HEK293 (cell line): ENCODE results near the gene TSPAN14.

Source experiments
- CTCF ChIA-PET: fragments of 350-600 bp; formaldehyde crosslinking; extraction: SDS; loops from one replicate; lab custom pipeline; 2021; ENCODE audit warnings: antibody characterized with exemption; lab: Yijun Ruan, JAX
- POLR2A ChIA-PET: fragments of 300-600 bp; formaldehyde crosslinking; extraction: SDS; loops from one replicate; lab custom pipeline; 2020; ENCODE audit warnings: antibody characterized with exemption, inconsistent platforms; lab: Yijun Ruan, JAX
- H3K27ac ChIP-seq: fragments of 200-500 bp; sonication (Bioruptor generic); 2 replicates; pipeline ENCODE4 v1.5.1; 2014; ENCODE audit warnings: low read depth, low read length, control low read depth, inconsistent platforms; ENCODE audit errors: extremely low read depth
- H3K36me3 ChIP-seq, 2 experiments: fragments of 200-500 bp in 1 of 2; sonication (Bioruptor generic) in 1 of 2; 1 replicate in 1 of 2; 2 replicates in 1 of 2; pipeline ENCODE4 v1.5.1; 2014 to 2017; ENCODE audit warnings: inconsistent platforms in 2 of 2, low read length in 2 of 2; ENCODE audit not compliant: control insufficient read depth in 2 of 2, insufficient read depth in 1 of 2
- H3K4me1 ChIP-seq: fragments of 200-500 bp; sonication (Bioruptor generic); 2 replicates; pipeline ENCODE4 v1.5.1; 2014; ENCODE audit warnings: mild to moderate bottlenecking, low read length, inconsistent platforms; ENCODE audit not compliant: control insufficient read depth, insufficient read depth
- H3K4me3 ChIP-seq: 2 replicates; pipeline ENCODE4 v1.5.1; 2011; ENCODE audit warnings: low read depth, mild to moderate bottlenecking, control low read depth, low read length, moderate library complexity
- H3K9me3 ChIP-seq: fragments of 200-500 bp; sonication (Bioruptor generic); 2 replicates; pipeline ENCODE4 v1.5.1; 2014; ENCODE audit warnings: low read depth, low read length, inconsistent platforms; ENCODE audit not compliant: control insufficient read depth, insufficient read depth
- BCL11A ChIP-seq: fragments of 450-650 bp; formaldehyde crosslinking; IDR thresholded peaks from 2 replicates; pipeline ENCODE4 v1.5.1; 2016; ENCODE audit warnings: low read depth, missing biosample characterization, missing genetic modification characterization
- FEZF1 ChIP-seq: fragments of 450-650 bp; formaldehyde crosslinking; IDR thresholded peaks from 2 replicates; pipeline ENCODE4 v1.5.1; 2016; ENCODE audit warnings: missing biosample characterization, missing genetic modification characterization
- MEIS1 ChIP-seq: sonication (generic); formaldehyde crosslinking; IDR thresholded peaks from 2 replicates; pipeline ENCODE4 v1.8.1; 2022; ENCODE audit warnings: missing genetic modification reagents, mild to moderate bottlenecking, borderline replicate concordance
- SALL2 ChIP-seq: fragments of 450-650 bp; formaldehyde crosslinking; IDR thresholded peaks from 2 replicates; pipeline ENCODE4 v1.5.0; 2017; ENCODE audit warnings: missing biosample characterization, mild to moderate bottlenecking, missing genetic modification characterization, borderline replicate concordance
- SP7 ChIP-seq: fragments of 450-650 bp; formaldehyde crosslinking; IDR thresholded peaks from 2 replicates; pipeline ENCODE4 v1.5.1; 2016; ENCODE audit warnings: missing biosample characterization, missing genetic modification characterization
- ZBTB48 ChIP-seq: fragments of 450-650 bp; formaldehyde crosslinking; IDR thresholded peaks from 2 replicates; pipeline ENCODE4 v1.5.1; 2016; ENCODE audit warnings: missing biosample characterization, missing genetic modification characterization
- ZFP3 ChIP-seq: fragments of 450-650 bp; formaldehyde crosslinking; IDR thresholded peaks from 2 replicates; pipeline ENCODE4 v1.5.1; 2016; ENCODE audit warnings: low read depth, missing biosample characterization, missing genetic modification characterization
- ZNF169 ChIP-seq: fragments of 450-650 bp; formaldehyde crosslinking; IDR thresholded peaks from 2 replicates; pipeline ENCODE4 v1.5.1; 2016; ENCODE audit warnings: missing biosample characterization, missing genetic modification characterization
- ZNF174 ChIP-seq: fragments of 450-650 bp; formaldehyde crosslinking; IDR thresholded peaks from 2 replicates; pipeline ENCODE4 v1.5.0; 2017; ENCODE audit warnings: missing biosample characterization, mild to moderate bottlenecking, missing genetic modification characterization
- ZNF394 ChIP-seq: fragments of 450-650 bp; formaldehyde crosslinking; IDR thresholded peaks from 2 replicates; pipeline ENCODE4 v1.5.1; 2016; ENCODE audit warnings: missing biosample characterization, missing genetic modification characterization, mild to moderate bottlenecking, moderate library complexity, borderline replicate concordance
- ZNF416 ChIP-seq: fragments of 450-650 bp; formaldehyde crosslinking; IDR thresholded peaks from 2 replicates; pipeline ENCODE4 v1.5.1; 2016; ENCODE audit warnings: missing biosample characterization, missing genetic modification characterization
- ZNF423 ChIP-seq: fragments of 450-650 bp; formaldehyde crosslinking; IDR thresholded peaks from 2 replicates; pipeline ENCODE4 v1.5.1; 2016; ENCODE audit warnings: missing biosample characterization, missing genetic modification characterization
- ZNF426 ChIP-seq: fragments of 450-650 bp; formaldehyde crosslinking; IDR thresholded peaks from 2 replicates; pipeline ENCODE4 v1.5.1; 2017; ENCODE audit warnings: missing biosample characterization, missing genetic modification characterization, mild to moderate bottlenecking, inconsistent platforms, moderate library complexity
- ZNF530 ChIP-seq: fragments of 450-650 bp; formaldehyde crosslinking; IDR thresholded peaks from 2 replicates; pipeline ENCODE4 v1.5.1; 2016; ENCODE audit warnings: low read depth, missing biosample characterization, missing genetic modification characterization
- ZNF555 ChIP-seq: fragments of 450-650 bp; formaldehyde crosslinking; conservative IDR thresholded peaks from 2 replicates; pipeline ENCODE4 v1.5.1; 2017; ENCODE audit warnings: missing biosample characterization, mild to moderate bottlenecking, missing genetic modification characterization, inconsistent platforms
- TF ChIP-seq, protein P1 (sequence below): fragments of 450-650 bp; formaldehyde crosslinking; IDR thresholded peaks from 2 replicates; pipeline ENCODE4; 2016; ENCODE audit warnings: missing biosample characterization, missing genetic modification characterization
- TF ChIP-seq, protein P2 (sequence below): IDR thresholded peaks from 2 replicates; pipeline ENCODE4 v1.6.1; 2011; ENCODE audit warnings: mild to moderate bottlenecking, low read depth, low read length, borderline replicate concordance
- TF ChIP-seq, protein P3 (sequence below): fragments of 450-650 bp; formaldehyde crosslinking; IDR thresholded peaks from 2 replicates; pipeline ENCODE4 v1.5.1; 2017; ENCODE audit warnings: missing biosample characterization, missing genetic modification characterization
- TF ChIP-seq, protein P4 (sequence below): fragments of 450-650 bp; formaldehyde crosslinking; IDR thresholded peaks from 2 replicates; pipeline ENCODE4 v1.5.1; 2016; ENCODE audit warnings: missing biosample characterization, missing genetic modification characterization
- TF ChIP-seq, protein P5 (sequence below): fragments of 450-650 bp; formaldehyde crosslinking; IDR thresholded peaks from 2 replicates; pipeline ENCODE4 v1.5.1; 2016; ENCODE audit warnings: missing biosample characterization, missing genetic modification characterization
- TF ChIP-seq, protein P6 (sequence below): fragments of 450-650 bp; formaldehyde crosslinking; IDR thresholded peaks from 2 replicates; pipeline ENCODE4 v1.5.1; 2017; ENCODE audit warnings: missing biosample characterization, missing genetic modification characterization
- TF ChIP-seq, protein P7 (sequence below): fragments of 450-650 bp; formaldehyde crosslinking; IDR thresholded peaks from 2 replicates; pipeline ENCODE4 v1.5.1; 2016; ENCODE audit warnings: missing biosample characterization, missing genetic modification characterization

Gene TSPAN14

DNA sequence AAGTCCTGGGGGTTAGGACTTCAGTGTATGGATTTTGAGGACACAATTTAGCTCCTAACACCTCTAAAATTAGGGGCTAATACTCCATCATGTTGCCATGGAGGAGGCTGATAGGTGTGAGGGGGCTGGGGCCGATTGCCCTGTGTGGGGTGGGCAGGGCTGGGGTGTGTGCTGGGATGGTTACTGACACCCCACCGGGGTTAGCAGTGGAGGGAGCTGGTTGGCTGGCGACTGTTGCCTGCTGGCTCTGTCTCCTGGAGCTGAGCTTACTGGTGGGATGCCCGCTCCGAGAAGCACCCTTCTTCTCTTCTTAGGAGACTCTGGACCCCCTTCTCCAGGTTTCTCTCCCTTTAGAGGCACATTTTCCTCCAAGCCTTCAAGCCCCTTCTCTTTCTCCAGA is 61.4 kb downstream of the TSPAN14 start:
- ChIA-PET CTCF (no interaction called here), POLR2A (interaction anchor here (0.5 kb wide), 1 partner anchor 68 kb away, joined by 6 read pairs; no protein-coding TSS in a partner anchor)
- Histone ChIP-seq H3K36me3 (peaks cover 7 to 72% of the 10 kb centered on the region in 2 experiments; a peak in 2 of 3 replicates), H3K27ac (no peak overlapping the region), H3K9me3 (no peaks in the 10 kb centered on the region), H3K4me1 (no peaks in the 10 kb centered on the region), H3K4me3 (no peak overlapping the region)
- TF ChIP-seq ZFP3 (tag by site-specific recombination) (no peak), ZBTB48 (tag by site-specific recombination) (no peak), SP7 (tag by site-specific recombination) (no peak), ZNF174 (no peak)
- TF ChIP-seq, protein P1, sequence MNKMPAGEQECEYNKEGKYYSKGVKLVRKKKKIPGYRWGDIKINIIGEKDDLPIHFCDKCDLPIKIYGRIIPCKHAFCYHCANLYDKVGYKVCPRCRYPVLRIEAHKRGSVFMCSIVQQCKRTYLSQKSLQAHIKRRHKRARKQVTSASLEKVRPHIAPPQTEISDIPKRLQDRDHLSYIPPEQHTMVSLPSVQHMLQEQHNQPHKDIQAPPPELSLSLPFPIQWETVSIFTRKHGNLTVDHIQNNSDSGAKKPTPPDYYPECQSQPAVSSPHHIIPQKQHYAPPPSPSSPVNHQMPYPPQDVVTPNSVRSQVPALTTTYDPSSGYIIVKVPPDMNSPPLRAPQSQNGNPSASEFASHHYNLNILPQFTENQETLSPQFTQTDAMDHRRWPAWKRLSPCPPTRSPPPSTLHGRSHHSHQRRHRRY: no peak
- TF ChIP-seq, protein P2, sequence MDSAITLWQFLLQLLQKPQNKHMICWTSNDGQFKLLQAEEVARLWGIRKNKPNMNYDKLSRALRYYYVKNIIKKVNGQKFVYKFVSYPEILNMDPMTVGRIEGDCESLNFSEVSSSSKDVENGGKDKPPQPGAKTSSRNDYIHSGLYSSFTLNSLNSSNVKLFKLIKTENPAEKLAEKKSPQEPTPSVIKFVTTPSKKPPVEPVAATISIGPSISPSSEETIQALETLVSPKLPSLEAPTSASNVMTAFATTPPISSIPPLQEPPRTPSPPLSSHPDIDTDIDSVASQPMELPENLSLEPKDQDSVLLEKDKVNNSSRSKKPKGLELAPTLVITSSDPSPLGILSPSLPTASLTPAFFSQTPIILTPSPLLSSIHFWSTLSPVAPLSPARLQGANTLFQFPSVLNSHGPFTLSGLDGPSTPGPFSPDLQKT: no peak

DNA sequence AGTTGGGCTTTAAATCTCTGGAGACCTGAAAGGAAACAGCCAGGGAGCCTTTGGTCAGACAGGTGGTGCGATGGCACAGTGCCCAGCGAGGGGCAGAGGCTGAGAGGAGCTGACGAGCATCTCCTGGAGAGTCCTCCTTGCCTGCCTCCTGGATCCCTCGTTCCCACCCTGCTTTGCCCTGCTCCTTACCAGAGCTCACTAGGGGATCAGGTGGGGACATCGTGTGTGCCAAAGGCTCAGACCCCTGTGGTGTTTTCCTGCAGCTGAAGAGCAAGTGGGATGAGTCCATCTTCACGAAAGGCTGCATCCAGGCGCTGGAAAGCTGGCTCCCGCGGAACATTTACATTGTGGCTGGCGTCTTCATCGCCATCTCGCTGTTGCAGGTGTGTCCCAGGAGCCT is 61.8 kb downstream of the TSPAN14 start:
- ChIA-PET CTCF (no interaction called here), POLR2A (interaction anchor here (0.5 kb wide), 2 partner anchors 45 to 68 kb away, joined by 3 to 6 read pairs; no protein-coding TSS in a partner anchor)
- H3K27ac ChIP-seq: no peak overlapping the region
- TF ChIP-seq, protein P3, sequence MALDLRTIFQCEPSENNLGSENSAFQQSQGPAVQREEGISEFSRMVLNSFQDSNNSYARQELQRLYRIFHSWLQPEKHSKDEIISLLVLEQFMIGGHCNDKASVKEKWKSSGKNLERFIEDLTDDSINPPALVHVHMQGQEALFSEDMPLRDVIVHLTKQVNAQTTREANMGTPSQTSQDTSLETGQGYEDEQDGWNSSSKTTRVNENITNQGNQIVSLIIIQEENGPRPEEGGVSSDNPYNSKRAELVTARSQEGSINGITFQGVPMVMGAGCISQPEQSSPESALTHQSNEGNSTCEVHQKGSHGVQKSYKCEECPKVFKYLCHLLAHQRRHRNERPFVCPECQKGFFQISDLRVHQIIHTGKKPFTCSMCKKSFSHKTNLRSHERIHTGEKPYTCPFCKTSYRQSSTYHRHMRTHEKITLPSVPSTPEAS (tag by site-specific recombination): no peak
- TF ChIP-seq SALL2 (no peak), ZNF423 (tag by site-specific recombination) (no peak), ZNF530 (no peak), ZNF555 (tag by site-specific recombination) (no peak), ZNF394 (tag by site-specific recombination) (no peak), ZNF426 (tag by site-specific recombination) (no peak), ZNF416 (tag by site-specific recombination) (no peak), MEIS1 (no peak), BCL11A (no peak), ZNF169 (tag by site-specific recombination) (no peak), FEZF1 (no peak)
- TF ChIP-seq, protein P4, sequence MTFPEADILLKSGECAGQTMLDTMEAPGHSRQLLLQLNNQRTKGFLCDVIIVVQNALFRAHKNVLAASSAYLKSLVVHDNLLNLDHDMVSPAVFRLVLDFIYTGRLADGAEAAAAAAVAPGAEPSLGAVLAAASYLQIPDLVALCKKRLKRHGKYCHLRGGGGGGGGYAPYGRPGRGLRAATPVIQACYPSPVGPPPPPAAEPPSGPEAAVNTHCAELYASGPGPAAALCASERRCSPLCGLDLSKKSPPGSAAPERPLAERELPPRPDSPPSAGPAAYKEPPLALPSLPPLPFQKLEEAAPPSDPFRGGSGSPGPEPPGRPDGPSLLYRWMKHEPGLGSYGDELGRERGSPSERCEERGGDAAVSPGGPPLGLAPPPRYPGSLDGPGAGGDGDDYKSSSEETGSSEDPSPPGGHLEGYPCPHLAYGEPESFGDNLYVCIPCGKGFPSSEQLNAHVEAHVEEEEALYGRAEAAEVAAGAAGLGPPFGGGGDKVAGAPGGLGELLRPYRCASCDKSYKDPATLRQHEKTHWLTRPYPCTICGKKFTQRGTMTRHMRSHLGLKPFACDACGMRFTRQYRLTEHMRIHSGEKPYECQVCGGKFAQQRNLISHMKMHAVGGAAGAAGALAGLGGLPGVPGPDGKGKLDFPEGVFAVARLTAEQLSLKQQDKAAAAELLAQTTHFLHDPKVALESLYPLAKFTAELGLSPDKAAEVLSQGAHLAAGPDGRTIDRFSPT: no peak
- TF ChIP-seq, protein P5, sequence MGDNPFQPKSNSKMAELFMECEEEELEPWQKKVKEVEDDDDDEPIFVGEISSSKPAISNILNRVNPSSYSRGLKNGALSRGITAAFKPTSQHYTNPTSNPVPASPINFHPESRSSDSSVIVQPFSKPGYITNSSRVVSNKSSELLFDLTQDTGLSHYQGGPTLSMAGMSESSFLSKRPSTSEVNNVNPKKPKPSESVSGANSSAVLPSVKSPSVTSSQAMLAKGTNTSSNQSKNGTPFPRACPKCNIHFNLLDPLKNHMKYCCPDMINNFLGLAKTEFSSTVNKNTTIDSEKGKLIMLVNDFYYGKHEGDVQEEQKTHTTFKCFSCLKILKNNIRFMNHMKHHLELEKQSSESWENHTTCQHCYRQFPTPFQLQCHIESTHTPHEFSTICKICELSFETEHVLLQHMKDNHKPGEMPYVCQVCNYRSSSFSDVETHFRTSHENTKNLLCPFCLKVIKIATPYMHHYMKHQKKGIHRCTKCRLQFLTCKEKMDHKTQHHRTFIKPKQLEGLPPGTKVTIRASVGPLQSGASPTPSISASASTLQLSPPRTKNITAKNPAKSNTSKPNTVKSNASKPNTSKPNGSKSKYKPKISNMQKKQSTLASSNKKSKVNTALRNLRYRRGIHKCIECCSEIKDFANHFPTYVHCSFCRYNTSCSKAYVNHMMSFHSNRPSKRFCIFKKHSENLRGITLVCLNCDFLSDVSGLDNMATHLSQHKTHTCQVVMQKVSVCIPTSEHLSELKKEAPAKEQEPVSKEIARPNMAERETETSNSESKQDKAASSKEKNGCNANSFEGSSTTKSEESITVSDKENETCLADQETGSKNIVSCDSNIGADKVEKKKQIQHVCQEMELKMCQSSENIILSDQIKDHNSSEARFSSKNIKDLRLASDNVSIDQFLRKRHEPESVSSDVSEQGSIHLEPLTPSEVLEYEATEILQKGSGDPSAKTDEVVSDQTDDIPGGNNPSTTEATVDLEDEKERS (tag by site-specific recombination): no peak
- TF ChIP-seq, protein P6, sequence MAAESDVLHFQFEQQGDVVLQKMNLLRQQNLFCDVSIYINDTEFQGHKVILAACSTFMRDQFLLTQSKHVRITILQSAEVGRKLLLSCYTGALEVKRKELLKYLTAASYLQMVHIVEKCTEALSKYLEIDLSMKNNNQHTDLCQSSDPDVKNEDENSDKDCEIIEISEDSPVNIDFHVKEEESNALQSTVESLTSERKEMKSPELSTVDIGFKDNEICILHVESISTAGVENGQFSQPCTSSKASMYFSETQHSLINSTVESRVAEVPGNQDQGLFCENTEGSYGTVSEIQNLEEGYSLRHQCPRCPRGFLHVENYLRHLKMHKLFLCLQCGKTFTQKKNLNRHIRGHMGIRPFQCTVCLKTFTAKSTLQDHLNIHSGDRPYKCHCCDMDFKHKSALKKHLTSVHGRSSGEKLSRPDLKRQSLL (tag by site-specific recombination): no peak
- TF ChIP-seq, protein P7, sequence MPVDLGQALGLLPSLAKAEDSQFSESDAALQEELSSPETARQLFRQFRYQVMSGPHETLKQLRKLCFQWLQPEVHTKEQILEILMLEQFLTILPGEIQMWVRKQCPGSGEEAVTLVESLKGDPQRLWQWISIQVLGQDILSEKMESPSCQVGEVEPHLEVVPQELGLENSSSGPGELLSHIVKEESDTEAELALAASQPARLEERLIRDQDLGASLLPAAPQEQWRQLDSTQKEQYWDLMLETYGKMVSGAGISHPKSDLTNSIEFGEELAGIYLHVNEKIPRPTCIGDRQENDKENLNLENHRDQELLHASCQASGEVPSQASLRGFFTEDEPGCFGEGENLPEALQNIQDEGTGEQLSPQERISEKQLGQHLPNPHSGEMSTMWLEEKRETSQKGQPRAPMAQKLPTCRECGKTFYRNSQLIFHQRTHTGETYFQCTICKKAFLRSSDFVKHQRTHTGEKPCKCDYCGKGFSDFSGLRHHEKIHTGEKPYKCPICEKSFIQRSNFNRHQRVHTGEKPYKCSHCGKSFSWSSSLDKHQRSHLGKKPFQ (tag by site-specific recombination): no peak

More for the DNA sequence above, 61.8 kb downstream of the TSPAN14 start:
- peaks cover 7 to 71% of the 10 kb centered on the region in 2 experiments; a peak in 2 of 3 replicates for H3K36me3 ChIP-seq
- H3K9me3 ChIP-seq: no peaks in the 10 kb centered on the region
- no peak overlapping the region for H3K4me3 ChIP-seq
- no peaks in the 10 kb centered on the region for H3K4me1 ChIP-seq
